GM18517 (cell line): ENCODE measurements around the gene MORN1.
"Not testable (repeated sequence)": the region's sequence is repeated elsewhere in the genome, so short reads cannot be mapped to it uniquely, and the experiment has no call there.

Experiments
- ATAC-seq: cut with Tn5 transposase; IDR thresholded peaks from one replicate; pipeline ENCODE4 v1.9.1; 2021; ENCODE audit warnings: mild to moderate bottlenecking, moderate library complexity; ENCODE audit not compliant: unreplicated experiment

Gene MORN1

GRCh38 chr1:2297246-2298011 is 93.9 kb downstream of the MORN1 start:
- no peak for ATAC-seq

- no peak for ATAC-seq
These were observed 94.7 kb downstream of the MORN1 start for GRCh38 chr1:2296614-2297013.

DNA sequence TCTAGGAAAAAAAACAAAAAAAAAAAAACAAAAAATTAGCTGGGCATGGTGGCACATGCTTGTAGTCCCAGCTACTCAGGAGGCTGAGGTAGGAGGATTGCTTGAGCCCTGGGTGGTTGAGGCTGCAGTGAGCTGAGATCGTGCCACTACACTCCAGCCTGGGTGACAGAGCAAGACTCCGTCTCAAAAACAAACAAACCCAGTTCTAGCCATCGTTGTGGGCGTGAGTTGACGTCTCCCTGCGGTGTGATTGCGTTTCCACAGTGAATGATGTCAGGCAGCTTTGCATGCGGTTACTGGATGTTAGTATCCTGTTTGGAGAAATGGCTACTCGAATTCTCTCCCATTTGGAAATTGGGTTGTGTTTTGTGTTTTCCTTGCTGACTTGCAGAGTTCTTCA is 95.1 kb downstream of the MORN1 start:
- not testable (repeated sequence) for ATAC-seq

- no peak for ATAC-seq
These were observed 95.8 kb downstream of the MORN1 start for GRCh38 chr1:2295526-2295925.

- ATAC-seq, result no peak
These were observed 96.7 kb downstream of the MORN1 start for GRCh38 chr1:2294725-2295078.

- ATAC-seq, result no peak
These were observed 97.2 kb downstream of the MORN1 start for GRCh38 chr1:2294033-2294724.

- ATAC-seq, result no peak
These were observed 98.5 kb downstream of the MORN1 start for GRCh38 chr1:2292725-2293450.

- no peak for ATAC-seq
These were observed 99.8 kb downstream of the MORN1 start for GRCh38 chr1:2291577-2291976.

- no peak for ATAC-seq
These were observed 100.5 kb downstream of the MORN1 start for GRCh38 chr1:2290595-2291510.

- ATAC-seq, result no peak
These were observed 101.2 kb downstream of the MORN1 start for GRCh38 chr1:2290171-2290578.

DNA sequence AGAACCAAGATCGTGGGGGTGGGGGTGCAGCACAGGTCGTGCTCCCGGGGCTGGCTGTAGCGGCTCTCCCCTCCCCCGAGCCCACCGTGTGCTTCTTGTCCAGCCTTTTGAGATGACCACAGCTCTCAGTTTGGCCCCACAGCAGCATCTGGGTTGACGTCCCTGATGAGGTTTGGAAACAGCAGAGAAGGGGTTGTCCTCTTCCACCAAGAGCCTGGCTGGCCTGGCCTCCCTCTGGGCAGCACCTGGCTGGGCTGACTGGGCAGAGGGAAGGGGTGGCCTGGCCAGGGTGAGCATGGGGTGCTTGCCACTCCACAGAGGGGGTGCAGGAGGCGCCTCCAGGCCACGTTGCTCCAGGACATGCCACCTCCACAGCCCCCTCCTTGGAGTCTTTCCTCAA is 101.7 kb downstream of the MORN1 start:
- no peak for ATAC-seq

DNA sequence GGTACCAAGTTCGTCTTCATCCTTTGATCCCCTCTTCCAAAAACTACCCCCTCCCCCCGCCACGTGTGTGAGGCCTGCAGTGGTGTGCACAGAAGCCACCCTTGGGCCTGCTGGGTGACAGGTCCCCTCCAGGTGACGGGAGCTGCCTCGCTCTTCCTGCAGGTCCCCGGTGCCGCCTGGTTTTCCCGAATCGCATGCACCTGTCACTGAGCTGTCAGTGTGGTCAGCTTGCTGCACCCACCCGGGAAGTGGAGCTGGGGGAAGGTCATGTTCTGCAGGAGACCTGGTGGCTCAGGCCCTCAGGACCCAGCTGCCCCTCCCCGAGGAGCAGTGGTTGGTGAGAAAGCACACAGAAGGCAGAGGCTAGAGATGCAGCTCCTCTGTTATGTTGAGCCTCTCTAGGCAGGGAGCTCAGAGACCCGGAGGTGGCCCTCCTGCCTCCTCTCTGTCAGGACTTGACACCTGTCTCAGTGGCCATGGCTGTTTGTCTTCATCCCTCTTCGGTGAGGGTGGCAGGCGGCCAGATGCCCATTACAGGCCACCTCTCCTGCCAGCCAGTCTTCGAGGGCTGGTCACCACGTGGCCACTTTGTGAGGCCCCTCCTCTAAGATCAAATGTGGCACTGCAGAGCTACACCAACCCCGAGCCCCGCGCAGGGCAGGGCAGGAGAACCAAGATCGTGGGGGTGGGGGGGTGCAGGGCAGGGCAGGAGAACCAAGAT is 102.4 kb downstream of the MORN1 start:
- ATAC-seq, result no peak

DNA sequence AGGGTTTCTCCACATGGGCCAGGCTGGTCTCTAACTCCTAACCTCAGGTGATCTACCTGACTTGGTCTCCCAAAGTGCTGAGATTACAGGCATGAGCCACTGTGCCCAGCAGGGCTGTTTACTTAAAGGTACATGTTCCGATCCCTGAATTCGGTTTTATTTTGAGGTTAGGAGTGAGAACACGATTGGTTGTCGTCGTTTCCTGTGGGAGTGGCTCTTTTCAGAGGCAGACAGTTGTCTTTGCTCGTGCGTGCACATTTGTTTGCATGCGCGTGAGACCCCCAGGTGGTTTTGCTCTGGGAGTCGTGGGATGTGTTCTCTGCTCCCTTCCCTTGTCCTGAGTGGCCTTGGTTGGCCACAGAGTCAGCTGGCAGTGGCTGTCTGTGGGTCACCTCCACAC is 103.0 kb downstream of the MORN1 start:
- no peak for ATAC-seq

GRCh38 chr1:2287649-2288048 is 103.7 kb downstream of the MORN1 start:
- ATAC-seq, result no peak

DNA sequence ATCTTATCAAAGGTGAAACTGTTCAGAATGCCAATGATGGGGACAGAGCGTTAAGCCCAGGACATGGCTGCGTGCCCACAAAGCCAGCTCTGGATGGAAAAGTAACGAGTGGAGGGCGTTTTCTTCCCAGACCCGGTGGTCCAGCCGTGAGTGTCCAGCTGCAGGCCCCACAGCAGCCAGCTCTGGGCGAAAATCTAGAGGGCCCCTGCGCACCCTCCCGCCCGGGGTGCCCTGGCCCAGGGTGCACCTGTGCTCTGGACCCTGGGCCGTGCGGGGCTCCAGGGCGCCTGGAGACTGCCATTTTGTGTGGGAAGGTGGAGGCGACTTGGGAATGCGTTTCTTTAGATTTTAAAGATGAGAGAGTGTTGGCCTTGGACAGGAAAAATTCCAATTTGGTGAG is 104.4 kb downstream of the MORN1 start:
- ATAC-seq, result no peak

DNA sequence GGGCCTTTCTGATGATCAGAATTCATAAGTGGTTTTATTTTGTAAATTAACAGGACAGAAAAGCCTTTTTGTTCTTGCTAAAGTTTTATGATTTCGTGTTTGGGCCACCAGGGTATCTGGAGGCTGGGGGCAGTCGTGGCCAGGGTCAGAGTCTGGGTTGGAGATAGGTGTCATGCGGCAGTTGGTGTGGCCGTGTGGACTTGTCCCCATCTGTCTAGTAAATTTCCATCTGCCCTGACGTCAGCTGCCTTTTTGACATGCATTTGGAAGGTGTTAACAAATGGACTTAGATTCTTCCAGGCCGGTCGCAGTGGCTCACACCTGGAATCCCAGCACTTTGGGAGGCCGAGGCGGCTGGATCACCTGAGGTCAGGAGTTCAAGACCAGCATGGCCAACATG is 106.4 kb downstream of the MORN1 start:
- no peak for ATAC-seq

- no peak for ATAC-seq
These were observed 107.1 kb downstream of the MORN1 start for GRCh38 chr1:2283991-2284895.

DNA sequence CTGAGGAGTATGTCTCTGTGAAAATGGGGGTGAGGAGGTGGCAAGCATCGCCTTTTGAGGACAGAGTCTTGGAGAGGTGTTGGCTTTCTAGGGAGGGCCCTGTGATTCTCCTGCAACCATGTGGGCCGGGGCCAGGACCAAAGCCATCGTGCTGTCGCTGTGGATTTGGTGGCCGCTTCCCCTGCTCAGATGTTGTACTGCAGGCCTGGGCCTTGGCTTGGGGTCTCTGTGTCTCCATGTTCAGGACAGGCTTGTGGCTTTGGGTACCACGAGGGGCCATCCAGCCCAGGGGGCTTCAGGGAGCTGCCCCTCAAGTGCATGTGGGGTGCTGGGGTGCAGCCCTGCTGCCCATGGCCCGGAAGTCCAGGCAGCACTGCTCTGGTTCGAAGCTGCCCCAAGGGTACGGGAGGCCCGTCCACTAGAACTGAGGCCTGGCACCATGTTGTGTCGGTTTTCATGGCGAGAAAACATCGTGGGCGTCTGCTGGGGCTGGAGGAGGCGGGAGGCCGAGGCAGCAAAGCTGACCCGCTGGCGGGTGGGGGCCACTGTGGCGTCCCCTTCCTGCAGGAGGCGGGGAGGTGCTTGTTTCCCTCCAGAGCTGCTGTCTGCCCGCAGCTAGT is 107.9 kb downstream of the MORN1 start:
- no peak for ATAC-seq
